VCaP (cell line): ENCODE measurements around the gene CLSTN3.

ENCODE experiments used
- H3K27ac ChIP-seq: fragments of 450-650 bp; 2 replicates; pipeline ENCODE4 v1.5.1; 2017
- CTCF ChIP-seq: fragments of 450-650 bp; conservative IDR thresholded peaks from 2 replicates; pipeline ENCODE4 v1.5.1; 2017; ENCODE audit warnings: mild to moderate bottlenecking, moderate library complexity

CLSTN3 gene

GRCh38 chr12:7122811-7123769 lies 7.1 kb upstream of the CLSTN3 start:
- TF ChIP-seq CTCF: no peak
- no peak overlapping the region for H3K27ac ChIP-seq

- TF ChIP-seq CTCF: no peak
- H3K27ac ChIP-seq: no peak overlapping the region
Measured at GRCh38 chr12:7123806-7124522, 6.2 kb upstream of the CLSTN3 start.

GRCh38 chr12:7125632-7126227 lies 4.4 kb upstream of the CLSTN3 start:
- TF ChIP-seq CTCF: no peak
- H3K27ac ChIP-seq: no peak overlapping the region

- no peak overlapping the region for H3K27ac ChIP-seq
- no peak for TF ChIP-seq CTCF
Measured at GRCh38 chr12:7127916-7128626, 2.1 kb upstream of the CLSTN3 start.

- H3K27ac ChIP-seq: peak within 1 kb of the TSS; percentile 77
- no peak for TF ChIP-seq CTCF
Measured at GRCh38 chr12:7128681-7129286, 1.4 kb upstream of the CLSTN3 start, which contains the start of gene RBP5. Gene RBP5 (minus strand): TSS chr12:7128889. CDS start chr12:7128775, 114 bp downstream.

- H3K27ac ChIP-seq: peak overlapping the region; percentile 77
Measured at GRCh38 chr12:7129287-7129871, 792 bp upstream of the CLSTN3 start.

More at GRCh38 chr12:7129287-7129871, 792 bp upstream of the CLSTN3 start:
- TF ChIP-seq CTCF: no peak
